G401 (cell line): ENCODE results near the gene RETN. TPM values are rescaled to one million over a fixed set of nuclear protein-coding genes. Genes with fewer than 3 reads are reported as not detected.
"Not testable (repeated sequence)": the region's sequence is repeated elsewhere in the genome, so short reads cannot be mapped to it uniquely, and the experiment has no call there.

ENCODE experiments used
- DNase-seq: peaks from one replicate; pipeline ENCODE4 v3.0.0-alpha.2; 2015; ENCODE audit warnings: low spot score
- in situ Hi-C: cut with HindIII; loops from 2 replicates; pipeline ENCODE4 v1.10.0; 2016; ENCODE audit warnings: low sequenced_read_pairs, mixed read lengths
- total RNA-seq: library from RNA; depleted of rRNA; stranded (reverse); fragments of >200 nt; shearing (Covaris generic); gene quantifications from 2 replicates; pipeline ENCODE4 v1.2.3, GENCODE V29; 2014

RETN gene
- total RNA-seq, 1 experiment from 2014 or later = not detected

DNA sequence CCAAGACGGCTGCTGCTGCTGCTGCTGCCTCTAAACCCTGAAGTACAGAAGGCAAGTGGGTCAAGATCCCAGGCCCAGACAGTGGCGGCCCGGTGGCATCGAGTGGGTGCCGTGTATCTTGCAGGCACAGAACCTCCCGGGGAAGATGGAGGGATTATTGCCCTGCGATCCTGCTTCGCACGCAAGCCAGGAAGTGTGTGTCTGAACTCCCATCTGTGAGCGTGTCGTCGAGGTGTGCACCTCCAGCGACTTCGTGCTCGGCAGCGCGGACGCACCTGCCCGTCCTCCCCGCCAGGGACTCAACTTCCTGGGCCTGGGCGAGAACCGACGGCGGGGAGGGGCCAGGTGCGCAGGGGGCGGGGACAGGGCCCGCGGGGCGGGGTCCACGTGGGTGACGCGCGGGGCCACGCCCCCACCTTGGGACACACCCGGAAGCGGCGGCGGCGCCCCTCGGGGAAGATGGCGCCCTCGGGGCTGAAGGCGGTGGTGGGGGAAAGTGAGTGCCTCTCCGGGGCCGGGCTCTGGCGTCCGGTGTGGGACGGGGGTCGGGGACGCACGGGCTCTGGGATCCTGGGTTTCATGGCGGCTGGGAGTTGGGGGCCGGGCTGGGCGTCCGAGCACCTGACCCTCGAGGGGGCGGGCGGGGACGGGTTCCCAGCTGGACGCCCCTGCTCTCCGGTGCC, 32.0 kb upstream of the RETN start, which contains the start of gene STXBP2:
TSS of gene STXBP2 (plus strand) at position 420 of the 683 bp plus-strand sequence. CDS start at position 460, 40 bp downstream.
- DNase-seq = no peak
- in situ Hi-C loops = no loop called here

DNA sequence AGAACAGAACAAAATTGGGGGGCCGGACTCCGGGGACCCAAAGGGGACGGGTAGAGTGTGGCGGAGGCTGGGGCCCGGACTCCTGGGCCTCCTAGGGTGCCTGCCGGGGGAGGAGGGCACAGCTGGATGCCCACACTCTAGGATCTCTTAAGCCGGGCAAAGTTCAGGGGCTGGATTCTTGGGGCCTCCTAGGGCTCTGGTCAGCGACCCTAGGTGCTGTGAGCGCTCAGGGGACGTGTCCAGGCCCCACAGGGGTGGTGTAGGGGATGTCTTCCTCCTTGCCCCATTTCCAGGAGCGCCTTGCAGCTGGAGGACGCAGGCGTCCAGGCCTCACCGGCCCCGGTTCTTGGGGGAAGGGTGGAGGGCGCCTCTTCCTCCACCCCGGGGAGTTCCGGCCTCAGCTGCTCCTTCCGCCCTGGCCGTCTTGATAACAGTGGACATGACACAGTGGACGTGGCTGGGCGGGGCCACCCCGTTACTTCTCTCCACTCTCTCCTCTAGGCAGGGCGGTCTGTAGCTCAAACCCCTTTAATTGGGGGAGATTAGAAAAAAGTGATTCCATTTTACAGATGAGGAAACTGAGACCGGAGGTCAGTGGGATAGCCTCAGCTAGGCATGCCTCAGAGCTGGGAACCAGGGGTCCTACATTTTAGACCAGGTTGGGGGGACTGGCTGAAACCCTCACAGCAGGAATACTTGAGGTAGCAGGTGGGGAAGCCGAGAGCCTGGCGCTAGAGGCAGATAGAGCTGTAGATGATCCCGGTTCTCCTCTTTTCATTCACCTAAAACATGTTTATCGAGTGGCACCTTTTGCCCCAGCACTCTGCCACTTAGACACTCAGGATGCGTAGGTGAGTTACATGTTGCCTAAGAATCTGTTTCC, 31.2 kb upstream of the RETN start:
- in situ Hi-C loops = no loop called here
- no peak for DNase-seq

DNA sequence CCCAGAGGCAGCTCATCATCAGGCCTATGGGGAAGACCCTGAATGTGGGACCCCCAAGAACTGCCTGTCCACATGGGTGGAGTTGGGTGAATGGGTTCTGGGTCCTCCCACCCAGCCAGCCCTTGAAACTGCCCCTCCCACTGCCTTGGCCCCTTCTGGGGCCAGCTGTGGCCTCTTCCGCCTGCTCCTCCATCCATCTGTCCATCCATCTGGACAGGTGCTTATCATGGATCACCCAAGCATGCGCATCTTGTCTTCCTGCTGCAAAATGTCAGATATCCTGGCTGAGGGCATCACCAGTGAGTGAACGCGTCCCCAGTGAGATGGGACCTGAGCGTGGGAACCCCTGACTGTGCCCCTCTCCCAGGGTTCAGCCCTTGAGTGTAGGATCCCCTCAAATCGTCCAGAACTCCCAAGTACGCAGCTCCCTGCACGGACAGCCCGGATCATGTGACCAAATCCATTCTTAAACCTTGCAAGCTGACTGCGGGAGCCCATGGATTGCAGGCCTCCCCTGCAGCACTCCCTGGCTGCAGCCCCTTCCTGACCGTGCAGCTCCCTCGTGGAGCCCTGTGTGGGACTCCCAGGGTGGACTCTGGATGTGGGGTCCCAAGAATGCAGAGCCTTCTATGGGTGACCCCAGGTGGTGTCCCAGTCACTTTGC, 29.9 kb upstream of the RETN start:
- DNase-seq = no peak
- in situ Hi-C loops = no loop called here

DNA sequence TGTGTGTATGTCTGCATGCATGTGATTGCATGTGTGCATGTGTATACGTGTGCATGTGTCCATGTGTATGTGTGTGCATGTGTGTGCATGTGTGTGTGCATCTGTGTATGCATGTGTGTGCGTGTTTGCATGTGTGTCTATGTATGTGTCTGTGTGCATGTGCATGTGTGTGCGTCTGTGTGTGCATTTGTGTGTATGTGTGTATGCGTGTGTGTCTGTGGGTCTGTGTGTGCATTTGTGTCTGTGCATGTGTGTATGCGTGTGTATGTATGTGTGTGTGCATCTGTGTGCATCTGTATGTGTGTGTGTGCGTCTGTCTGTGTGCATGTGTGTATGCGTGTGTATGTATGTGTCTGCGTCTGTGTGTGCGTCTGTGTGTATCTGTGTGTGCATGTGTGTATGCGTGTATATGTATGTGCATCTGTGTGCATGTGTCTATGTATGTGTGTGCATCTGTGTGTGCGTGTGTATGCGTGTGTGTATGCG, 28.9 kb upstream of the RETN start:
- in situ Hi-C loops = no loop called here
- no peak for DNase-seq

DNA sequence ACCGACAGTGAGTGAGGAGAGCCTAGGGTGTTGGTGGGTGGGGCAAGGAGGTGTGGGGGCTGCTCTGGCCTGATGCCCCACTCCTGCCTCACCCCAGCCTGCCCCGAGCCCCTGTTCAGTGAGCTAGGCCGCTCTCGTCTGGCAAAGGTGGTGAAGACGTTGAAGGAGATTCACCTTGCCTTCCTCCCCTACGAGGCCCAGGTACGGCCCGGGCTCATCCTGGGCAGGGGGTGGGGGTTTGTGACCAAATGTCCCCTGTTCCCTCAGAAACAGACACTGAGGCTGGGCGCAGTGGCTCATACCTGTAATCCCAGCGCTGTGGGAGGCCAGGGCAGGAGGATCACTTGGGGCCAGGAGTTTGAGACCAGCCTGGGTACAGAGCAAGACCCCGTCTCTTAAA, 28.0 kb upstream of the RETN start:
- no peak for DNase-seq
- in situ Hi-C loops = no loop called here

DNA sequence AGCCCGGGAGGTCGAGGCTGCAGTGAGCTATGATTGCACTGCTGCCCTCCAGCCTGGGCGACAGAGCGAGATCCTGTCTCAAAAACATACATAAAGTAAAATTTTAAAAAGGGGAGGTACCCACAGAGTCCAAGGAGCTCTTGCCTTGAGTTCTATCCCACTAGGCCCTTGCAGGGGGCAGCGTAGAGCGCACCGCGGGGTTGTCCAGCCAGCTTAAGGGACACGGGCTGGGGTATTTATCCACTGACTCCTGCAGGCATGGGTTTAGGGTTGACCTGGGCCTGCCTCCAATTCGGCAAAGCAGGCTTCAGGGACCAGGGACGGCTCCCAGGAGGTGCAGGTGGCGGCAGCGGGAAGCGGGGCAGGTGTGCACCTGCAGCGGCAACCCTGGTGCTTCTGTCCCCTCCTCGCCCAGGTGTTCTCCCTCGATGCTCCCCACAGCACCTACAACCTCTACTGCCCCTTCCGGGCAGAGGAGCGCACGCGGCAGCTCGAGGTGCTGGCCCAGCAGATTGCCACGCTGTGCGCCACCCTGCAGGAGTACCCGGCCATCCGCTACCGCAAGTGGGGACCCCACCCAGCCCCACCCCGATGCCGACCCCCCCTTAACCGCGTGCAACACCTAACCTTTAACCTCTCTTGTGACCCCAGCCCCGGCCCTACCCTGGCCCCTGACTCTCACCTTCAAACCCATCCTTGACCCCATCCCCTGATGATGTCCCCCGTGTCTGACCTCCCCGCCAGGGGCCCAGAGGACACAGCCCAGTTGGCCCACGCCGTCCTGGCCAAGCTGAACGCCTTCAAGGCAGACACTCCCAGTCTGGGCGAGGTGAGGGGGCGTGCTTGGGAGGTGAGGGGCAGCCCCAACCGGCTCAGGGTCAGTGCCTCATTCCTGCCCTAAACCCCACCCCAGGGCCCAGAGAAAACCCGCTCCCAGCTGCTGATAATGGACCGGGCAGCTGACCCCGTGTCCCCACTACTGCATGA, 27.3 kb upstream of the RETN start:
- DNase-seq = no peak

DNA sequence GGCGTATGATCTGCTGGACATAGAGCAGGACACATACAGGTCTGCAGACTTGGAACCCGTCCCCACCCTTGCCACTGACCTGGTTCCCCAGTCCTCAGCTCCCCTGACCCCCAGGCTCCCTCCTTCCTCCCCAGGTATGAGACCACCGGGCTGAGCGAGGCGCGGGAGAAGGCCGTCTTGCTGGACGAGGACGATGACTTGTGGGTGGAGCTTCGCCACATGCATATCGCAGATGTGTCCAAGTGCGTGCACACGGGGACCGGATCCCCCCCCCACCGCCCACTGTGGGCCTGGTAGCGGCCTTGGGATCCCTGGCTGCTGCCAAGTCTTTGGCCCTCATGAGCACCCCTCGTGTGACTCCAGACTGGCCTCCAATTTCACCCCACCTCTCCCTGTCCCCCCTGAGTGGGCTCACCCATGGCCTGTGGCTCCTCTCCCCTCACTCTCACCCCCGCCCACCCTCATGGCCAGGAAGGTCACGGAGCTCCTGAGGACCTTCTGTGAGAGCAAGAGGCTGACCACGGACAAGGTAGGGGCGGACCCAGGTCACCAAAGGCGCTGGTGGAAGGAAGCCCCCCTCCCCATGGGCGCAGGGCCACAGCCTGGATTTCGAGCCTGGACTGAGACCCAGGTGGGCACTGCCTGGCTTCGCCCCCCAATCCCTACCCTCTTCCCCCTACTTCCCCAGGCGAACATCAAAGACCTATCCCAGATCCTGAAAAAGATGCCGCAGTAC, 26.4 kb upstream of the RETN start:
- in situ Hi-C loops = no loop called here
- DNase-seq = no peak

More for the DNA sequence above, 27.3 kb upstream of the RETN start:
- in situ Hi-C loops = no loop called here

DNA sequence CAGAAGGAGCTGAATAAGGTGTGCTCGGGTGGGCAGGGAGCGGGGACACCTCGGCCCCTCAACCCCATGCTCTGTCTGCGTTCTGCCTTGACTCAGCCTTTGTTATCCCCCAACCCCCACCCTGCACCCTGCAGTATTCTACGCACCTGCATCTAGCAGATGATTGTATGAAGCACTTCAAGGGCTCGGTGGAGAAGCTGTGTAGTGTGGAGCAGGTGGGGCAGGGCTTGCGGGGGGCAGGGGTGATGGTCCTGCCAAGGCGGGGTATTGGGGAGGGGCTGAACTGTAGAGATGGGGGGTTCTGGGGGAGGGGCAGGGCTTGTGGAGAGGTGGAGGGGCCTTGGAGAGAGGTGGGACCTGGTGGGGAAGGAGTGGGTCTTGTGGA, 25.8 kb upstream of the RETN start:
- DNase-seq = no peak
- in situ Hi-C loops = no loop called here

DNA sequence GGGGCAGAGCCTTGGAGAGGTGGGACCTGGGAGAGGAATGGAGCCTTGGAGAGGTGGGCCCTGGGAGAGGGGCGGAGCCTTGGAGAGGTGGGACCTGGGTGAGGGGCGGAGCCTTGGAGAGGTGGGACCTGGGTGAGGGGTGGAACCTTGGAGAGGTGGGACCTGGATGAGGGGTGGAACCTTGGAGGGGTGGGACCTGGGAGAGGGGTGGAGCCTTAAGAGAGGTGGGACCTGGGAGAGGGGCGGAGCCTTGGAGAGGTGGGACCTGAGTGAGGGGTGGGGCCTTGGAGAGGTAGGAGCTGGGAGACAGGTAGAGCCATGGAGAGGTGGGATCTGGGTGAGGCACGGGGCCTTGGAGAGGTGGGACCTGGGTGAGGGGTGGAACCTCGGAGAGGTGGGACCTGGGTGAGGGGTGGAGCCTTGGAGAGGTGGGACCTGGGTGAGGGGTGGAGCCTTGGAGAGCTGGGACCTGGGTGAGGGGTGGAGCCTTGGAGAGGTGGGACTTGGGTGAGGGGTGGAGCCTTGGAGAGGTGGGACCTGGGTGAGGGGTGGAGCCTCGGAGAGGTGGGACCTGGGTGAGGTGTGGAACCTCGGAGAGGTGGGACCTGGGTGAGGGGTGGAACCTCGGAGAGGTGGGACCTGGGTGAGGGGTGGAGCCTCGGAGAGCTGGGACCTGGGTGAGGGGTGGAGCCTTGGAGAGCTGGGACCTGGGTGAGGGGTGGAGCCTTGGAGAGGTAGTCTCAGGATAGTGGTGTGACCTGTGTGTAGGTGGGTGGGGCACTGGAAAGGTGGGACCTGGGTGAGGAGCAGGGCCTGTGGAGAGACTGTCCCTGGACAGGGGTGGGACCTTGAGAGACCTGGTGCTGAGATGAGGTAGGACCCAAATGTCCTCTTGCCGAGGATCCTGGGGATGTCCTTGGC, 25.0 kb upstream of the RETN start:
- DNase-seq, in situ Hi-C loops: not testable (repeated sequence)

DNA sequence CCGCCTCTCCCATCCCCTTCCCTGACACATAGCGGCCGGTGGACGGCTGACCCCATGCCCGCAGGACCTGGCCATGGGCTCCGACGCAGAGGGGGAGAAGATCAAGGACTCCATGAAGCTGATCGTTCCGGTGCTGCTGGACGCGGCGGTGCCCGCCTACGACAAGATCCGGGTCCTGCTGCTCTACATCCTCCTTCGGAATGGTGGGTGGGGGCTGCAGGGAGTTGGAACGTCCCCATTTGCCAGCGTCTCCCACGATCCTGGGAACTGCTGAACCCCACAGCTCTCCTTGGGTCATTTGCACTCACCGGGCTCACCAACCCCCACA, 24.3 kb upstream of the RETN start:
- no peak for DNase-seq
- in situ Hi-C loops = no loop called here

DNA sequence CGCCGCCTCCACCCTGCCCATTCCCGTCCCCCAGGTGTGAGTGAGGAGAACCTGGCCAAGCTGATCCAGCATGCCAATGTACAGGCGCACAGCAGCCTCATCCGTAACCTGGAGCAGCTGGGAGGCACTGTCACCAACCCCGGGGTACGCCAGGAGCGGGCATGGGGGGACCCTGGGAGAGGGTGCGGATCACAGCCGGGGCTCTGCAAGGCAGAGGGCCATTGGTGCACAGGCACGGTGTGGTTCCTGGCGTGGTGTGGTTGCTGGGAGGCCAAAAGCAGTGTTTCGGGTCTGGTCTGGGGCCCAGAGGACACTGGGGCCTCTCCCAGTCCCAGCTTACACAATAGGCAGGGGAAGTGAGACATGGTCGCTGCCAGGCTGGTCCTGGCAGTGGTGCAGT, 23.7 kb upstream of the RETN start:
- in situ Hi-C loops = no loop called here
- no peak for DNase-seq

DNA sequence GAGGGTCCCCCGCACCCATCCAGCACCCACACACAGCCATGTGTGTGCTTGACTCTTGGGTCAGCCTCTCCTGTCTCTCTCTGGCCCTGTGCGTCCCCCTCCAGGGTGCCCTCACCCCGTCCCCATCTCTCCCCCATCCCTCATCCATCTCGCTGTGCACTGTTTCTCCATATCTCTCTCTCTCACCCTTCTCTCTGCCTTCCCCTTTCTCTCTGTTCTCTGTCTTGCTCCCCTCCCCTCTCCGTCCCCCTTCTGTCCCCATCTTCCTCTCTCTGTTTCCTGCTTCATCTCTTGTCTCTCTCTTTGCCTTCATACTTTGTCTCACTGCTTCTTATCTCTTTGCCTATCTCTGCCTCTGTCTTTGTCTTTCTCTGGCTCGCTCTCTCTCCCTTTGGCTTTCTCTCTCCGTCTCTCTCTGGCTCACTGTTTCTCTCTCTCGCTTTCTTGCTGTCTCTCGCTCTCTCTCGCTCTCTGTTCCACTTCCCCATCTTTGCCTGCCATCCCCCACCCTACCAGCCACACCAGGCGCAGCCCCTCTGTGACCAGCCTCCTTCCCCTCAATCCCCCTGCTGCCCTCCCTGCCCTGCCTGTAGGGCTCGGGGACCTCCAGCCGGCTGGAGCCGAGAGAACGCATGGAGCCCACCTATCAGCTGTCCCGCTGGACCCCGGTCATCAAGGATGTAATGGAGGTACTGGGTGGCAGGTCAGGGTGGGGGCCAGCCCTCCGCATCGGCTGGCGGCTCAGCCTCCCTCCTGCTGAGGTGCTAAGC, 23.0 kb upstream of the RETN start:
- no peak for DNase-seq
- in situ Hi-C loops = no loop called here

DNA sequence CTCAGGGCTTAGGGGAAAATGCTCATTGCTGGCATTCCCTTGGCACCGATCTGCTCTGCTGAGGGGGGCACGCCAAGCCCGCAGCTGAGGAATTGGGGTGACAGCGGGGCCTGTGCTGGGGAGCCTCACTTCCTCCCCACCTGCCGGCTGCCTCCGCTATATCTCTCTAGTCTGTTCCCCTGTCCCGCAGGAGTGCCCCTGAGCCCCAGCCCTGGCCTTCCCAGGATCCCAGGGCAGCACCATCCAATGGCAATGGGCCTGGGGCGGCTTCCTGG, 22.5 kb upstream of the RETN start:
- DNase-seq = no peak
- in situ Hi-C loops = no loop called here

DNA sequence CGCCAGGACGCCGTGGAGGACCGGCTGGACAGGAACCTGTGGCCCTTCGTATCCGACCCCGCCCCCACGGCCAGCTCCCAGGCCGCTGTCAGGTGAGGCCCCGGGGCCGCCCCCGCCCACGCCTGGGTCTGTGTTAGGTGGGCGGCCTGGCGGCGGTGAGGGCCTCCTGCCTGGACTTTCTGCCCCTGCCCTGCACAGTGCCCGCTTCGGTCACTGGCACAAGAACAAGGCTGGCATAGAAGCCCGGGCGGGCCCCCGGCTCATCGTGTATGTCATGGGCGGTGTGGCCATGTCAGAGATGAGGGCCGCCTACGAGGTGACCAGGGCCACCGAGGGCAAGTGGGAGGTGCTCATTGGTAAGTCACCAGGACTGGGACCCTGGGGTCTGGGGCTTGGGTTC, 21.7 kb upstream of the RETN start:
- no peak for DNase-seq
- in situ Hi-C loops = no loop called here

DNA sequence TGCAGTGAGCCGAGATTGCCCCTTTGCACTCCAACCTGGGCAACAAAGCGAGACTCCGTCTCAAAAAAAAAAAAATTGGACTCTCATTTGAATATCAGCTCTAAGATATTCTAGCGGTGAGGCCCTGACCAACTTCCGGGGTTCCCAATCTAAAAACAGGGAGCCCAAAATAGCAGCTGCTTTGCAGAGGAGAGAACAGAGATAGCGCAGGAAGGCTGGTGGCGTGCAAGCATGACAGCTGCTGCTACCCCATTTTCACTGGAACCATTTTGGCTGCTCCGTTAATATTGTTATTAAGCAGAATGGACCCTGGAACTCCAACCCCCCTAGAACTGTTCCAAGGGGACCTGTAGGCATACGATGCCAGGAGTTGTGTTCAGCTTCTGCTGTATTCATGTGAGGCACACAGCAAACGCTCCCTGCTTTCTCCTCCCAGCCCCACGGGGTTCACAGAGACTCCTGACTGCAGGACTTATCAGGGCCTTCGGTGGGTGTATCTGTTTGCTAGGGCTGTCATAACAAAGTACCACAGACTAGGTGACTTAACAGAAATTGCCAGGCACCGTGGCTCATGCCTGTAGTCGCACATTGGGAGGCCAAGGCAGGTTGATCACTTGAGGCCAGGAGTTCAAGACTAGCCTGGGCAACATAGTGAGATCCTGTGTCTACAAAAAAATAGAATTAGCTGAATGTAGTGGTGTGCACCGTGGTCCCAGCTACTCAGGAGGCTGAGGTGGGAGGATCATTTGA, 20.4 kb upstream of the RETN start:
- DNase-seq = no peak
- in situ Hi-C loops = no loop called here

DNA sequence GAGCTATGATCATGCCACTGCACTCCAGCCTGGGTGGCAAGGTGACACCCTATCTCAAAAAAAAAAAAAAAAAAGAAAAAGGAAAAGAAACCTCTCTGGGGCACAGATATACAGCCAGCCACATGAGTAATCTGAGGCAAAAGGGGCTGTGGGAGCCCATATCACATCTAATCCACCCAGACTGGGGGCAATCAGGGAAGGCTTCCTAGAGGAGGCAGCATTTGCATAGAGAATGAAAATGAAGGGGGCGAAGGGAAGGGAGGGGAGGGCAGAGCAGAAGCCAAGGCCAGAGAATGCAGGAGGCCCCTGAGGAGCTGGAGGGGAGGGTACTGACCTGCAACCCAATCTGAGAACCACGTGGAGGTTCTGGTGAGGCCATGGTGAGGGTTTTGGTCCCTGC, 18.7 kb upstream of the RETN start:
- no peak for DNase-seq
- in situ Hi-C loops = no loop called here
